Stimulated activated CD4-positive, alpha-beta T cell treated with anti-CD3 and anti-CD28 coated beads, Interleukin-15, amount 100 ng/mL, for 48 hours (primary cell): Measurements from ENCODE around the gene MCRS1.

Source experiments
- DNase-seq, 2 donors: peaks; one replicate each; pipeline ENCODE4 v3.0.0-alpha.2; 2020; ENCODE audit warnings: low read depth in 2 of 2

MCRS1 gene

DNA sequence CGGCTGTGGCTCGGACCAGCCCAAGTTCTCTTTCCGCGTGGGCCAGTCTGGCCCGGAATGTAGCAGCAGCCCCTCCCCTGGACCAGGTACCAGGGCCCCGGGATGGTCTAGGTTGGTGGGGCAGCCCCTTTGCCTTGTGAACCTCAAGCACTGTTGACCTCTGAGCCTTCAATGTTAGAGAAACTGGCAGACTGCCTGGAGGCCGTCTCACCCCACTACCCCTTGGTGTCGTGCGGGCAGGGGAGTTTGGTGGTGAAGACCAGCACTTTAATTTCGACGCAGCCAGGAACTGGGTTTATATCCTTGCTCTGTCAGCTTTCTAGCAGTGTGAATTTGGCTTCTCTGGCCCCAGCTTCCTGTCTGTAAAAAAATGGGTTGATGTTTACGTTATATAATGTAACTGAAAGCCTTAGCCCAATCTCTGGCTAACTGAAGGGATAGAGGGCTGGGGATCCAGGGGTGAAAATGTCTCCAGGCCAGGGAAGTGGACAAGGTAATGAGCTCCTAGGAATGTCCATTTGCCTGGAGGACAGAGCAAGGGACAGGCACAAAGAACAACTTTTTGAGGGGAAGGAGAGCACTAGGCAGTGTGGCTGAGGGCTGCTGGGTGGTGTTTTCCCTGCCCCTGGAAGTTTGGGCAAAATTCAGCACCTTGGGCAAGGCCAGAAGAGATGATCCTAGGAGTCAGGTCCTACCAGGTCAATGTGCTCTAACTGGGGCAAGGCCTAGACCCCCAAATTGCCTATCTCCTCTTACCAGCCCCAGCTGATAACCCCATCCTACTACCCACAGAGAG is 11.4 kb downstream of the MCRS1 start:
- no peak for DNase-seq

- no peak for DNase-seq
These were observed 12.1 kb downstream of the MCRS1 start for GRCh38 chr12:49555631-49556390.

- DNase-seq = no peak
These were observed 13.7 kb downstream of the MCRS1 start for GRCh38 chr12:49554266-49554665.

DNA sequence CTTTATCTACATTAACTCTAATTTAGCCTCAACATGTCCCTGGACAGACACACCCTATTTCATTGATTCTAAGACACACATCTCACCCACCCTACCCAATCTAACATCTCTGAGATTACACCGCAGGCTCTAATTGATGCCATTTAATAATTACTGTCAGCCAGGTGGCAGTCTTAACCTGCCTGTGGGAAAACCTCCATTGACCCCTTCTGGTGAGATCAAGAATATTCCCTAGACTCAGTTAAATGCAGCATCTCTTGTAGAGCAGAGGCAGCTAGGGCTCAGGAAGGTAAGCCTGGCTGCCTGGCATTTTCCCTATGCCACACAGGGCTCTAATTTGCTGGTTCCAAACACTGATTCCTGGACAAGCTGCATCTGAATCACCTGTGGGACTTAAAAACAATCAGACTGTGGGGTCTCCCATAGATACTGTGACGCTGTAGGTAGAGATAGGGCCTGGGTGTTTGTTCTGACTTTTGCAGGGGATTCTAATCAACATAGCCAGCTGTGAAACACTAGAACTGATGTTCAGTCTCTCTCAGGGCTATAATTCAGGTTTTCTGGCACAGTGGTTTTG is 14.3 kb downstream of the MCRS1 start:
- no peak for DNase-seq

DNA sequence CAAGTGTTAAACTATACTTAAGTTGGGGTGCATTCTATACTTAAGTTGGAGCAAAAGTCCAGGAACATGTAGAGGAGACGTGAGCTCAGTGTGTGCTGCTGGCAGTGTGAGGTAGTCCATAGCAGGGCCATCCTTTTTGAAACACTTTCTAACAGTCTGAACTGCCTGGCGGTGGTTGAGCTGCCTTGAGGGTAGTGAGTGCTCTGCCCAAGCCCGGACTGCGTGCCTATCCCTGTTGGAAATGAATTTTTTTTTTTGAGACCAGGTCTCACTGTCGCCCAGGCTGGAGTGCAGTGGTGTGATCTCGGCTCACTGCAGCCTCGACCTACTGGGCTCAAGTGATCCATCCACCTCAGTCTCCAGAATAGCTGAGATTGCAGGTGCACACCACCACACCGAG is 15.0 kb downstream of the MCRS1 start:
- no peak for DNase-seq

DNA sequence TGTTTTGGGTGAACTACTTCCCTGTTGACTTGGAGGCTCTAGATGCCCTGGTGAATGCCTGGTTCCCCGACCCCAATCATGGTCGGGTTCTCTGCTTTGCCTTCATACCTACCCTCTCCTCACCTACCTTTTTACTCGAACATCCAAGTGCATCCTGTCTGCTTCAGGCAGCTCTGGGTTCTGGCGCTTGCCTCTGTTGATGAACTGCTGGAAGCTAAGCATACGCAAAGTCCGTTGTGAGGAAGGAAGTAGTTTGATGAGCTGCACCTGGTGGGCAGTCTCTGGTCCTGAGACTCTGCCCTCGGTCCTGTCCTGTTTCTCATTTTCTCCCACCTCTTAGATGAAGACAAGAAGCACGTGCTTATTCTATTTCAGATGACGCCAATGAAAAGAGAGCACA is 15.5 kb downstream of the MCRS1 start:
- DNase-seq = no peak

- DNase-seq = no peak
These were observed 15.9 kb downstream of the MCRS1 start for GRCh38 chr12:49552014-49552413.

- DNase-seq = no peak
These were observed 17.2 kb downstream of the MCRS1 start for GRCh38 chr12:49550693-49551252.

DNA sequence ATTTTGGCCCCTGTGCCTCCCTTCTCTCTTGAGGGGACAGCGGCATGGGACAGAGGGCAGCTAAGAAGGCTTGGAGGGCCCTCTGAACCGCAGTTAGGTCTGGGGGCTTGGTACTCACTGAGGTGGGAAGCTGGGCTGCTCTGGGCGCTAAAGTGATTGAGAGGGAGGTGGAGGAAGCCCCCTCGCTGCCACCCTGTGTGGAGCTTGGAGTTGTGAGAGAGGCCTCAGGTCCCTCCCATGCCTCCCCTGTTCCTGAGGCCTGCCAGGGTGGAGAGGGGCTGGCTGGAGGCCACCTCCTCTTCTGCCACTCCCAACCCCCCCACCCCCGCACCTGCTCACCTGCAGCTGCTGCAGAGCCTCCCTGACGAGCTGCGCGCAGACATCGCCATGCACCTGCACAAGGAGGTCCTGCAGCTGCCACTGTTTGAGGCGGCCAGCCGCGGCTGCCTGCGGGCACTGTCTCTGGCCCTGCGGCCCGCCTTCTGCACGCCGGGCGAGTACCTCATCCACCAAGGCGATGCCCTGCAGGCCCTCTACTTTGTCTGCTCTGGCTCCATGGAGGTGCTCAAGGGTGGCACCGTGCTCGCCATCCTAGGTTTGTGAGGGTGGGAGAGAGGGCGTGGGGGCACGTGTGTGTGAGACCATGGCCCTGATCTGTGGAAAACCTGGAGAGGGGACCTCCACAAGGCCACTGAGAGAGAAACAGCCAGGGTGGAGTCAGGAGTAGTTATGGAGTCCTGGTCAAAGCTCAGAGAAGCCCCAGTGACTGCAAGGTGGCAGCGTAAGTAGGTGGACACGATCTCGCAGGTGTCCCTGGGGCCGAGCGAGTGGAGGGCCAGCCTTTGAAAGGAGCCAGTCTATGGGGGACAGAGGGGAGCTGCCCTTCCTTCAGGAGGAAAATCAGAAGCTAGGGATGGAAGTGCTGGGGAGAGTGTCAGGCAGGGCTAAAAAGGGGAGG is 17.9 kb downstream of the MCRS1 start:
- no peak for DNase-seq

- no peak for DNase-seq
These were observed 18.9 kb downstream of the MCRS1 start for GRCh38 chr12:49548822-49549648.

DNA sequence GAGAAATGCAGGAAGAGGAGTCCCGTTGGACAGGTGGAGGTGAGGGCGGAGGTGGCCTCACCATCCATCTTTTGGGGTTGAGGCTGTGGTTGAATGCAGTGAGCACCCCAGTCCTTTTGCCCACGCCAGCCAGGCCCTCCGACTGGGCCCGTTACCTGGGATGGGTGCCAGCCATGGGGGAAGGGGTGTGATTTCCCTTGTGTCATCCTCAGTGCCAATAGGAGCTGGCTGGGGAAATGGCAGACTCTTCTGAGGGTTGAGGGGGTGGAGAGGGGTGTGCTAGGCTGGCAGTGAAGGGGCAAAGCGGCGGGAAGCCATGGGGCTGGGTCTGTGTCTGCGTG is 19.5 kb downstream of the MCRS1 start:
- no peak for DNase-seq

GRCh38 chr12:49547090-49547690 is 20.8 kb downstream of the MCRS1 start:
- no peak for DNase-seq

DNA sequence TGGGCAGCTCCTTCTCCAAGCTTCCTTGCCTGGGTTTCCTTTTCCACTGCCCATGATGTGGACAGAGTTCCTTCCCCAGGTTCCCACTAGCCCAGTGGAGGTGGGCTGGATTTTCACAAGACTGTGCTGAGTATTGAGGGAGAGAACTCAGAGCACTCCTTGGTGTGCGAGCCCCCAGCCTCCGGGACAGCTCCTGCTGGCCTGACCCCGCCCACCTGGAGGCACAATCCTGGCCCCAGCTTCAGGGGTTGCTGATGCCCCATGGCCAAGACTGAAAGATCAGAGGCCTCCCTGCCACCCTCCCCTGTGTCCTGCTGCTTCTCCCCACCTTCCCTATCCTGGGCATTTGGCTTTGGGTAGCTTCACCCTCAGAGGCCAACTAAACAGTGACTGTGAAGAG is 21.5 kb downstream of the MCRS1 start:
- DNase-seq = no peak

GRCh38 chr12:49545815-49546214 is 22.1 kb downstream of the MCRS1 start:
- no peak for DNase-seq

DNA sequence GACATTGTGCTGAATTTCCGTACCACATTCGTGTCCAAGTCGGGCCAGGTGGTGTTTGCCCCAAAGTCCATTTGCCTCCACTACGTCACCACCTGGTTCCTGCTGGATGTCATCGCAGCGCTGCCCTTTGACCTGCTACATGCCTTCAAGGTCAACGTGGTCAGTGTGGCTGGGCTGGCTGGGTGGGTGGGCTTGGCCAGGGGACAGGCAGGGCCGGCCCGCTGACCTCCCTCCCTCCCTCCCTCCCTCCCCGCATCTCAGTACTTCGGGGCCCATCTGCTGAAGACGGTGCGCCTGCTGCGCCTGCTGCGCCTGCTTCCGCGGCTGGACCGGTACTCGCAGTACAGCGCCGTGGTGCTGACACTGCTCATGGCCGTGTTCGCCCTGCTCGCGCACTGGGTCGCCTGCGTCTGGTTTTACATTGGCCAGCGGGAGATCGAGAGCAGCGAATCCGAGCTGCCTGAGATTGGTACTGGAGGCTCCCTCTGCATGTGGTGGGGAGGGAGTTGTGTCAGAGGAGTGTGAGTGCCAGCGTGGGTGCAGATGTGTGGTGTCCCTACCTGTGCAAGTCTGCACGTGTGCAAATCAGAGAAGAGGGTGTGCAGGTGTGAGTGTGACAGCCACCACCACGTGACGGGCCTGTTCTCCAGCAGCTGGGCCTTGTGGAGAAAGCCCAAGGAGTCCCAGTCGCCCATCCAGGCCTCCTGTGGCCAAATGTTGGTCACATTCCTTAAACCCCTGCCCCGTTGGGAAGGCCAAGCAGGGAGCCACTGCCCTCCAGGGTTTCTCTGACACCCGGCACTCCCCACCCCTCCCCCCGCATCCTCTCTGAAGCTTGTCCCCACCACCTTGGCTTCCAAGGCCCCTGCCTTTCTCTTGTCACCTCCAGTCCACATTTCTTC is 23.8 kb downstream of the MCRS1 start:
- DNase-seq = no peak

- DNase-seq = no peak
These were observed 24.6 kb downstream of the MCRS1 start for GRCh38 chr12:49543221-49543913.

DNA sequence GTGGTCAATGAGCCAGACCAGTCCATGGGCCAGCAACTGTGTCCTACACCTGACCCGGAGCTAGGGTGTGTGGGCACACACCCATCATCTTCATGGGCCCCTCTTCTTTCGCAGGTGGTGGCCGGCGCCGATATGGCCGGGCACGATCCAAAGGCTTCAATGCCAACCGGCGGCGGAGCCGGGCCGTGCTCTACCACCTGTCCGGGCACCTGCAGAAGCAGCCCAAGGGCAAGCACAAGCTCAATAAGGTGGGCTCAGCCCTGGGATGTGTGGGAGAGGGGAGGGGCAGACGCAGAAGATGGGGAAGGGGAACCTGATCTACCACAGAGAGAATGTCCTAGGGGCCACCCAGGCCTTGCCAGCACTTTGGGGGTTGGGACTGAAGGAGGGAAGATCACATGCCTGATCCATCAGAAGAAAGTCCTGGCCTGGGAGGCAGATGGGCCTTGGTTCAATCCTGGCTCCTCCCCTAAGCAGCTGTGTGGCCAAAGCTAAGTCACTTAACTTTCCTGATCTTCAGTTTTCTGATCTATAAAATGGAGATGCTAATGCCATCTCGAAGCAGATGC is 25.3 kb downstream of the MCRS1 start:
- DNase-seq = no peak

- no peak for DNase-seq
These were observed 25.9 kb downstream of the MCRS1 start for GRCh38 chr12:49541911-49542505.
